Natural killer cell treated with Interleukin-12 subunit alpha and Interleukin-12 subunit beta and Interleukin-15 and Interleukin-18, amount 100 ng/mL, for 72 hours (primary cell): ENCODE results near the gene SSBP4. TPM values are rescaled to one million over a fixed set of nuclear protein-coding genes. Genes with fewer than 3 reads are reported as not detected.
"Not testable (repeated sequence)": the region's sequence is repeated elsewhere in the genome, so short reads cannot be mapped to it uniquely, and the experiment has no call there.

Experiments
- ATAC-seq, 2 donors: fragments of 150-1000 bp; cut with Tn5 transposase in 1 of 2; sonication (Bioruptor Pico), chemical (Tn5 transposase) in 1 of 2; 2 replicates each; pipeline ENCODE4 v1.10.0; 2021
- DNase-seq: peaks from one replicate; pipeline ENCODE4 v3.0.0; 2022; ENCODE audit warnings: low spot score
- H3K27ac Mint-ChIP-seq, 2 donors: 1 replicate in 1 of 2; 2 replicates in 1 of 2; pipeline ENCODE4 v1.8.0; 2022; ENCODE audit warnings: mixed read lengths in 2 of 2, mild to moderate bottlenecking in 1 of 2, moderate library complexity in 1 of 2
- H3K27me3 Mint-ChIP-seq, 2 donors: 1 replicate in 1 of 2; 2 replicates in 1 of 2; pipeline ENCODE4 v1.8.0; 2022; ENCODE audit warnings: mixed read lengths in 2 of 2
- H3K36me3 Mint-ChIP-seq: one replicate; pipeline ENCODE4 v1.8.0; 2022; ENCODE audit warnings: mixed read lengths
- H3K4me1 Mint-ChIP-seq, 2 donors: 1 replicate in 1 of 2; 2 replicates in 1 of 2; pipeline ENCODE4 v1.8.0; 2022; ENCODE audit warnings: low read depth in 2 of 2, mixed read lengths in 2 of 2, mild to moderate bottlenecking in 1 of 2
- H3K4me3 Mint-ChIP-seq: one replicate; pipeline ENCODE4 v1.8.0; 2022; ENCODE audit warnings: mixed read lengths
- H3K9me3 Mint-ChIP-seq: 2 replicates; pipeline ENCODE4 v1.8.0; 2022; ENCODE audit warnings: mixed read lengths
- total RNA-seq, 2 donors: library from RNA; stranded (reverse); gene quantifications; one replicate each; pipeline ENCODE4 v1.2.3, GENCODE V29; 2022

The SSBP4 gene
- total RNA-seq, 2 donors from 2014 or later = 112 to 271 TPM

GRCh38 chr19:18402455-18403248 lies 16.5 kb upstream of the SSBP4 start:
- H3K36me3 Mint-ChIP-seq, ATAC-seq, DNase-seq, H3K4me1 Mint-ChIP-seq, H3K4me3 Mint-ChIP-seq, H3K27ac Mint-ChIP-seq, H3K27me3 Mint-ChIP-seq, H3K9me3 Mint-ChIP-seq: not testable (repeated sequence)

- ATAC-seq, H3K27ac Mint-ChIP-seq, H3K4me1 Mint-ChIP-seq, H3K9me3 Mint-ChIP-seq, H3K27me3 Mint-ChIP-seq, H3K36me3 Mint-ChIP-seq, DNase-seq, H3K4me3 Mint-ChIP-seq: not testable (repeated sequence)
These were observed 13.4 kb upstream of the SSBP4 start for GRCh38 chr19:18405754-18406153.

GRCh38 chr19:18406749-18407148 lies 12.4 kb upstream of the SSBP4 start:
- DNase-seq (no peak), ATAC-seq (no peak)
- Mint-ChIP-seq H3K4me3 (no peak overlapping the region), H3K27me3 (no peaks in the 10 kb centered on the region), H3K4me1 (peaks cover 6 to 9% of the 10 kb centered on the region in 2 donors), H3K27ac (no peak overlapping the region), H3K9me3 (no peaks in the 10 kb centered on the region), H3K36me3 (no peaks in the 10 kb centered on the region)

DNA sequence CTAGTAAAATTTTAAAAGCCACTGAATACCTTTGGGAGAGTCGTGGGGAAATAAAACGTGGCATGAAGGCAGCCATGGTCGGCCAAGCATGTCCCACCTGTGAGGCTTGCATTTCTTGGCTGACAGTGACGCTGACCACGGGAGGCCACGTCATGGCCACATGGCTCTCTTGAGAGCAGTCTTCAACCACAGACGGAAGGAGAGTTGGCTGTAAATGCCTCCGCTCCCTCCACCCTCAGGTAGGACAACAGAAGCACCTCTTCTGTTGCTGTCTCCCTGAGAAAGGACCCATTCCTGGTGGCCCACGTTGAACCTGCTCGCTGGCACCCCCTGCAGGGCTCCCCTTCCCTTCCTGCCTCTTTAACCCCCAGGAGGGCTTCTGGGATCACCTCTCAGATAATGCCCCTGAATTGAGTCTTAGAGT lies 11.1 kb upstream of the SSBP4 start:
- H3K4me1 Mint-ChIP-seq = peaks cover 6 to 9% of the 10 kb centered on the region in 2 donors
- no peak overlapping the region for H3K27ac Mint-ChIP-seq
- H3K4me3 Mint-ChIP-seq = no peak overlapping the region
- no peaks in the 10 kb centered on the region for H3K27me3 Mint-ChIP-seq
- DNase-seq (no peak), ATAC-seq (no peak)
- H3K36me3 Mint-ChIP-seq = no peaks in the 10 kb centered on the region
- no peaks in the 10 kb centered on the region for H3K9me3 Mint-ChIP-seq

- H3K4me3 Mint-ChIP-seq = no peak overlapping the region
- no peaks in the 10 kb centered on the region for H3K9me3 Mint-ChIP-seq
- DNase-seq (no peak), ATAC-seq (no peak)
- peaks cover 30 to 37% of the 10 kb centered on the region in 2 donors for H3K4me1 Mint-ChIP-seq
- H3K36me3 Mint-ChIP-seq = no peaks in the 10 kb centered on the region
- H3K27me3 Mint-ChIP-seq = no peaks in the 10 kb centered on the region
- H3K27ac Mint-ChIP-seq = peak overlapping the region in 1 of 2 donors; percentile 23
These were observed 6.5 kb upstream of the SSBP4 start for GRCh38 chr19:18412610-18413239.

DNA sequence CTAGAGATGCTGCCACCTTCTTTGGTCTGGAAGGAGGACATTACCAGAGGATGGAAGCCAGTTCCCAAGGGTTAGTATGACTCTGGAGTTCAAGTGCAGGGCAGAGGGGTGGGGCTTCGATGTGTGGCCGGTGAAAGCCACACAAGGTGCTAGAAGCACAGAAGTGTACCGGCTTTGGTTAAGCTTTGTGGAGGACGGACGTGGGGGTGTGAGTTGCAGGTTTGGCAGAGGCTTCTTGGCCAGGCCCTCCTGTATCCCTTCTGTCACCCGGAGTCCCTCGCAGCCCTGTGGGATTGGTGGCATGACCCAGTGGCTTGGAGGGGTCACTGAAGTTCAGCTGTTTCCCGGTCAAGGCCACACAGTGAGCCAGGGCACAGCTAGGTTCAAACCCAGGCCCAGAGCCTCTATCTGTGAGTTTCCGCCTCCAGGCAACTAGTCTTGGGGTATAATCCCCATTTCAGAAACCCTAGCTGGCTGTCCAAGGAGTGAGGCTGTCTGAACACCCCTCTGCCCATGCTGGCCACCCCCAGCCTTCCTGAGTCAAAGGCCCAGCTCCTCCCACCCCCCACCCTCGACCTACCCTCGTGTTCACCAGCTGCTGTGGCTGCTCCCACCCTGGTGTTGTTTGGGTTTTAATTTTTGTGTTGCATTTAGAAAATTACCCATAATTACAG lies 4.6 kb upstream of the SSBP4 start:
- peak overlapping the region; percentile 38 for H3K4me3 Mint-ChIP-seq

DNA sequence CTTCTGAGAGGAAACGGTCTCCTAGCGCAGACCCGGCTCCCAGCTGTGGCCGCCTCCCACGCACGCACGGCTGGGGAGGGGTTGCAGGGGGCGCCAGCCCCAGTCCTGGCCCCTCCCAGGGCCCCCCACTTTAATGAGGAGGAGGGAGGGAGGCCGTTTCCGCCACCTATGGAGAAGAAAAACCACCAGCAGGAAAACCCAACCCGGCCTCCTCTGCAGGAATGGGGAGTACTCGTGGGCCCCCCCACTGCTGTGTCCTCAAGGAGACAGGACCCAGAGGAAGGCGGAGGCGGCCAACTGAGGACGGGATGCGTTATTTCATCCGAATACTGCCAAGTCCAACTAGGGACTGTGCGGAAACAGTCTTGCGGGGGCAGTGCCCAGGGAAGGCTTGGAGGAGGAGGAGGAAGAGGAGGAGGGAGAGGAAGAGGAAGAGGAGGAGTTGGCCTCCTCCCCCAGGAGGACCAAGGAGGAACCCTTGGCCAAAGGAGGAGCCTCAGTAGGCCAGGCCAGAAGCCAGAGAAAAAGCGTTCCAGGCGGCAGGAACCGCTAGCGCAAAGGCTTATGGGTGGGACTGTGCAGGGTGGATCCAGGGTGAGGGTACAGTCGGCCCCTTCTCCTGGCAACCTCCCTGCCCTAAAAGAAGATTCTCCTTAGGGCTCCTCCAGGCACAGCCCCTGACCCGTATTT lies 3.9 kb upstream of the SSBP4 start:
- no peaks in the 10 kb centered on the region for H3K36me3 Mint-ChIP-seq
- no peaks in the 10 kb centered on the region for H3K9me3 Mint-ChIP-seq
- H3K27ac Mint-ChIP-seq = peak overlapping the region in 1 of 2 donors; percentile 61
- ATAC-seq (no peak), DNase-seq (no peak)
- peaks cover 44 to 52% of the 10 kb centered on the region in 2 donors for H3K4me1 Mint-ChIP-seq
- no peaks in the 10 kb centered on the region for H3K27me3 Mint-ChIP-seq
- H3K4me3 Mint-ChIP-seq = peak overlapping the region; percentile 80

More for the DNA sequence above, 4.6 kb upstream of the SSBP4 start:
- Mint-ChIP-seq H3K36me3 (no peaks in the 10 kb centered on the region), H3K27ac (peak overlapping the region; percentile 43 to 50), H3K27me3 (no peaks in the 10 kb centered on the region), H3K9me3 (no peaks in the 10 kb centered on the region), H3K4me1 (peaks cover 42 to 50% of the 10 kb centered on the region in 2 donors)
- ATAC-seq (no peak), DNase-seq (no peak)

GRCh38 chr19:18416778-18417249 lies 2.4 kb upstream of the SSBP4 start:
- no peaks in the 10 kb centered on the region for H3K36me3 Mint-ChIP-seq
- H3K4me3 Mint-ChIP-seq = peak overlapping the region; percentile 80
- peak; percentile 45 to 60 for ATAC-seq
- no peaks in the 10 kb centered on the region for H3K27me3 Mint-ChIP-seq
- DNase-seq = peak; percentile 88
- H3K4me1 Mint-ChIP-seq = peaks cover 52 to 54% of the 10 kb centered on the region in 2 donors
- H3K27ac Mint-ChIP-seq = peak overlapping the region; percentile 85 to 86
- no peaks in the 10 kb centered on the region for H3K9me3 Mint-ChIP-seq

DNA sequence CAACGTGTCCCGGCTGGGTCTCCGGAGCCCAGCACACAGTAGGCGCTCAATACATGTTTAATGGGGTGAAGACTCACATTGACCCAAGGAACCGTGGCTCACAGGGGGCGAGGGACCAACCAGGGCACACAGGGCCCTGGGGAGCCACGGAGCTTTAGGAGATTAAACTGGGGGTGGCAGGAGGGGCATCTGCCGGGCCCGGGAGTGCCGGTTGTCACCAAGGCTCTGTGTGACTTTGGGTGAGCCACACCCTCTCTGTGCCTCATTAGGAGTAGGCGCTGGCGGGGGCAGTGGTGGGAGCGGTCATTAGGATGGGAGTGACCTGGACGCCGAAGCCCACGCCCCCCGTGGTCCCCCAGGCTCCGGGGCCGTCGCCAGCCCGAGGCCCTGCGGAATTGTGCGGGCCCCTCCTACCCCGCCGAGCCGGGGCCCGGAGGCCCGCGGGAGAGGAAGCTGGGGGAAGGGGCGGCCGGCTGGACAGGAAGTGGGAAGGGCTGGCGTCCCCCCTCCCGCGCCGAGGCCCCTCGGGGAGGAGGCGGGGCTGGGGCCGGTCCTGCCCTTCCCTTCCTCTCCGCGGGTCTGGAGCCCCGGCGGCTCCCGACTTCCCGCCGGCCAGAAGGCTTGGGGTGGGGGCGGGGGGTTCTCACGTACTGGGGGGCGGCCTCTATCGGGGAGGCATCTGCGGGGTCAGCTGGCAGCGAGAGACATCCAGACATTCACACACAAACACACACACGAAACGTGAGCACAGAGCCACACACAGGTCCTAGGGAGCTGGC lies 1.8 kb upstream of the SSBP4 start:
- Mint-ChIP-seq H3K36me3 (no peaks in the 10 kb centered on the region), H3K4me1 (peaks cover 57 to 58% of the 10 kb centered on the region in 2 donors), H3K27ac (peak overlapping the region; percentile 85 to 86), H3K27me3 (no peaks in the 10 kb centered on the region), H3K4me3 (peak overlapping the region; percentile 85), H3K9me3 (no peaks in the 10 kb centered on the region)
- DNase-seq (peak; percentile 82), ATAC-seq (peak; percentile 43 to 56)

- Mint-ChIP-seq H3K4me3 (peak overlapping the region; percentile 85), H3K9me3 (no peaks in the 10 kb centered on the region), H3K4me1 (peaks cover 63% of the 10 kb centered on the region in 2 donors), H3K27ac (peak overlapping the region; percentile 68 to 86), H3K27me3 (no peaks in the 10 kb centered on the region), H3K36me3 (no peaks in the 10 kb centered on the region)
- DNase-seq = no peak
- no peak for ATAC-seq
These were observed 1.1 kb upstream of the SSBP4 start for GRCh38 chr19:18418029-18418482.

- peaks cover 66% of the 10 kb centered on the region in 2 donors for H3K4me1 Mint-ChIP-seq
- no peaks in the 10 kb centered on the region for H3K36me3 Mint-ChIP-seq
- H3K4me3 Mint-ChIP-seq = peak overlapping the region; percentile 85
- H3K27me3 Mint-ChIP-seq = no peaks in the 10 kb centered on the region
- no peaks in the 10 kb centered on the region for H3K9me3 Mint-ChIP-seq
- ATAC-seq (peak; percentile 31 to 57), DNase-seq (peak; percentile 75)
- peak overlapping the region; percentile 68 to 86 for H3K27ac Mint-ChIP-seq
These were observed 559 bp upstream of the SSBP4 start for GRCh38 chr19:18418483-18419194.

DNA sequence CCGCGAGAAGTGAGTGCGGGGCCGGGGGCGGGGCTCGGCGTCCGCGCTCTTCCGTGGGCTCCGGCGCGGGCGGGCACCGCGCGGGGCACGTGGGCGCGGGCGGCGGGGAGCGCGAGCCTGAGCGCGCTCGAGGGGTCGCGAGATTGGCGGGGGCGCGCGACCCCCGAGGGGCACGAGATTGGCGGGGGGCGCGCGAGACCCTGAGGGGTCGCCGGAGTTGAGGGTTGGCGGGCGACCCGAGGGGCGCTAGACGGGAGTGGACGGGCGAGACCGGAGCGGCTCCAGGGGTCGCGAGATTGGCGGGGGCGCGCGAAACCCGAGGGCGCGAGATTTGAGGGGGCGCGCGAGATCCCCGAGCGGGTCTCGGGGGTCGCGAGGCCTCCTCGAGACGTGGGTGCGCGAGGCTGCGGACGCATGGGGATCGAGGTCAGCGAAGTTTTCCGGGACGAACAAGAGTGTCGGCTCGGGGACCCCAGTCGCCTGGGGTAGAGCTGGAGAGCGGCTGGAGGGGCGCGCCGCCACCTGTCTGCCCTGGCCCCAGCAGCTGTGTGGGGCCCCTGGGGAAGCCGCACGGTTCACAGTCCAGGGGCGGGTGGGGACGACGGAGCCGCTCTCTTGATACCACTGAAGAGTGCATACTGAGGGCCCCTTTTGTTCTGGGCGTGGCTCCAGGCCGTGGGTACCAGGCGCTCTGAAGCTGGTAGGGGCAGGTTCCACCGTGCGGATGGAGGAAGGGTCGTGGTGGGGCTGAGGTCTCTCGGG lies 682 bp downstream of the SSBP4 start:
- peaks cover 57 to 62% of the 10 kb centered on the region in 2 donors for H3K4me1 Mint-ChIP-seq
- H3K4me3 Mint-ChIP-seq = peak overlapping the region; percentile 94
- peak overlapping the region; percentile 91 to 94 for H3K27ac Mint-ChIP-seq
- ATAC-seq (peak; percentile 1 to 15), DNase-seq (peak; percentile 71)
- no peaks in the 10 kb centered on the region for H3K27me3 Mint-ChIP-seq
- H3K36me3 Mint-ChIP-seq = no peaks in the 10 kb centered on the region
- no peaks in the 10 kb centered on the region for H3K9me3 Mint-ChIP-seq
